ENCODE measurements around the gene C18orf32. TPM values are rescaled to one million over a fixed set of nuclear protein-coding genes. Genes with fewer than 3 reads are reported as not detected.
"Not testable (repeated sequence)": the region's sequence is repeated elsewhere in the genome, so short reads cannot be mapped to it uniquely, and the experiment has no call there.

The C18orf32 gene
- total and polyA plus RNA-seq, 10 of the 15 experiments (the other 5 are each of a cell fraction or from before 2014, with no cell fraction given) = 11.5 to 67.0 (median 32.9) TPM

DNA sequence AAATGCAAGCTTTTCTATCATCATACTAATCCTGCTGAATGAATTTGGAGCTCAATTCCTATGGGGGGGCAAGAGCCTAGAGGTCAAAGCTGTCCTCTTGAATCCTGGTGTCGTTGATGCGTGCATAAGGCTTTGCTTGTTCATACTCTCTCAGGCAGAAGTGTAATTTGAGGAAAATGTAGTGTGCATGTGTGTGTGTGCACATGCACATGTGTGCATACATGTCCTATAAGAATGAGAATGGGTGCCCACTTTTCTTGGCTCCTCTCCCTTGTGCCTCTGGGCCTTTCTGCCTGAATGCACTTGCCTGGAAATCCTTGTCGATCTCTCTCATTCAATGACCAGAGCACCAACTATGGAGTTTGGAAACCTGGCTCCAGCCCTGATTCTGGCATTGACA is 28.5 kb upstream of the C18orf32 start (continued):
- TF ChIP-seq, protein P1, sequence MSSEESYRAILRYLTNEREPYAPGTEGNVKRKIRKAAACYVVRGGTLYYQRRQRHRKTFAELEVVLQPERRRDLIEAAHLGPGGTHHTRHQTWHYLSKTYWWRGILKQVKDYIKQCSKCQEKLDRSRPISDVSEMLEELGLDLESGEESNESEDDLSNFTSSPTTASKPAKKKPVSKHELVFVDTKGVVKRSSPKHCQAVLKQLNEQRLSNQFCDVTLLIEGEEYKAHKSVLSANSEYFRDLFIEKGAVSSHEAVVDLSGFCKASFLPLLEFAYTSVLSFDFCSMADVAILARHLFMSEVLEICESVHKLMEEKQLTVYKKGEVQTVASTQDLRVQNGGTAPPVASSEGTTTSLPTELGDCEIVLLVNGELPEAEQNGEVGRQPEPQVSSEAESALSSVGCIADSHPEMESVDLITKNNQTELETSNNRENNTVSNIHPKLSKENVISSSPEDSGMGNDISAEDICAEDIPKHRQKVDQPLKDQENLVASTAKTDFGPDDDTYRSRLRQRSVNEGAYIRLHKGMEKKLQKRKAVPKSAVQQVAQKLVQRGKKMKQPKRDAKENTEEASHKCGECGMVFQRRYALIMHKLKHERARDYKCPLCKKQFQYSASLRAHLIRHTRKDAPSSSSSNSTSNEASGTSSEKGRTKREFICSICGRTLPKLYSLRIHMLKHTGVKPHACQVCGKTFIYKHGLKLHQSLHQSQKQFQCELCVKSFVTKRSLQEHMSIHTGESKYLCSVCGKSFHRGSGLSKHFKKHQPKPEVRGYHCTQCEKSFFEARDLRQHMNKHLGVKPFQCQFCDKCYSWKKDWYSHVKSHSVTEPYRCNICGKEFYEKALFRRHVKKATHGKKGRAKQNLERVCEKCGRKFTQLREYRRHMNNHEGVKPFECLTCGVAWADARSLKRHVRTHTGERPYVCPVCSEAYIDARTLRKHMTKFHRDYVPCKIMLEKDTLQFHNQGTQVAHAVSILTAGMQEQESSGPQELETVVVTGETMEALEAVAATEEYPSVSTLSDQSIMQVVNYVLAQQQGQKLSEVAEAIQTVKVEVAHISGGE (CRISPR knock-in tag; IDR thresholded peaks at IDR 0.05) = no peak

DNA sequence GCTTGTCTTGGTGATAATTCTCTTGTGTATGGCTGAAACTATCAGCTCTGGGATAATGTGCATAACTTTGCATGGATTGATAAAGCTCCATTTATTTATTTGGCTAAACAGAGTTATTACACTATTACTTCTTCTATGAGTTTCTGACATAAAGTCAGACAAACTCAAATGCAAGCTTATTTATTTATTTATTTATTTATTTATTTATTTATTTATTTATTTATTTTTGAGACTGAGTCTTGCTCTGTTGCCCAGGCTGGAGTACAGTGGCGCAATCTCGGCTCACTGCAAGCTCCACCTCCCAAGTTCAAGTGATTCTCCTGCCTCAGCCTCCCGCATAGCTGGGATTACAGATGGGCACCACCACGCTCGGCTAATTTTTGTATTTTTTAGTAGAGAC is 28.0 kb upstream of the C18orf32 start:
- ChIA-PET SMC1A (ENCODE audit: uncharacterized antibody, unreplicated experiment) (interaction anchor here (0.8 to 1.8 kb wide), 7 partner anchors 13 to 842 kb away, joined by 3 to 5 read pairs (median 3); no protein-coding TSS in a partner anchor), POLR2A (interaction anchor here (1.5 kb wide), 1 partner anchor 10 kb away, joined by 3 read pairs; no protein-coding TSS in a partner anchor), RAD21 (ENCODE audit: unreplicated experiment) (interaction anchor here (0.8 to 0.9 kb wide), 2 partner anchors 214 to 345 kb away, joined by 3 read pairs; no protein-coding TSS in a partner anchor), CTCF (interaction anchor here (0.8 to 13.3 kb wide), 6 partner anchors 9 to 343 kb away, joined by 3 to 177 read pairs (median 3); no protein-coding TSS in a partner anchor)
- intact Hi-C loops (cut with micrococcal nuclease; ENCODE audit: unreplicated experiment) = loop anchor here (10.0 kb wide), 2 partner anchors 130 to 680 kb away; partner anchors contain the start of gene MYO5B
- H3K79me2 ChIP-seq (ENCODE audit: control insufficient read depth, insufficient read depth, low read length); BruUV-seq (replicated peaks); H3K9me3 ChIP-seq (replicated peaks; ENCODE audit: control insufficient read depth, insufficient read depth, low read length); in situ Hi-C loops (cut with MboI); FAIRE-seq; H3K36me3 ChIP-seq (ENCODE audit: control insufficient read depth in 2 of 2, insufficient read depth in 2 of 2, low read length in 1 of 2); H3K27ac ChIP-seq (ENCODE audit: control insufficient read depth, insufficient read depth); ATAC-seq; H4K20me1 ChIP-seq (ENCODE audit: control insufficient read depth, insufficient read depth); H3K4me2 ChIP-seq (ENCODE audit: control insufficient read depth, insufficient read depth); H3K4me3 ChIP-seq; H3K27me3 ChIP-seq (replicated peaks in 1 of 2; ENCODE audit: control insufficient read depth in 2 of 2, insufficient read depth in 2 of 2, low read length in 1 of 2); DNase-seq (ENCODE audit: low read depth, low spot score); H3K4me1 ChIP-seq (ENCODE audit: control insufficient read depth, insufficient read depth, low read length); H2AFZ ChIP-seq (ENCODE audit: control insufficient read depth, low read depth, low read length); H3K9ac ChIP-seq (ENCODE audit: control insufficient read depth, insufficient read depth, low read length): not testable (repeated sequence)
- 68% methylated on average over 5 of the region's 5 CpGs for WGBS (ENCODE audit: insufficient coverage, insufficient replicate concordance, low lambda C conversion rate, missing lambda C conversion rate)

Measured in GM12878 (cell line).